ENCODE results near the gene ITGB8. TPM values are rescaled to one million over a fixed set of nuclear protein-coding genes. Genes with fewer than 3 reads are reported as not detected.
A peak's percentile ranks its signal among the peaks of the same experiment; 100 is the strongest.
"Not testable (repeated sequence)": the region's sequence is repeated elsewhere in the genome, so short reads cannot be mapped to it uniquely, and the experiment has no call there.

ITGB8 gene
- total RNA-seq, 1 donor from 2014 or later: 10.5 TPM

DNA sequence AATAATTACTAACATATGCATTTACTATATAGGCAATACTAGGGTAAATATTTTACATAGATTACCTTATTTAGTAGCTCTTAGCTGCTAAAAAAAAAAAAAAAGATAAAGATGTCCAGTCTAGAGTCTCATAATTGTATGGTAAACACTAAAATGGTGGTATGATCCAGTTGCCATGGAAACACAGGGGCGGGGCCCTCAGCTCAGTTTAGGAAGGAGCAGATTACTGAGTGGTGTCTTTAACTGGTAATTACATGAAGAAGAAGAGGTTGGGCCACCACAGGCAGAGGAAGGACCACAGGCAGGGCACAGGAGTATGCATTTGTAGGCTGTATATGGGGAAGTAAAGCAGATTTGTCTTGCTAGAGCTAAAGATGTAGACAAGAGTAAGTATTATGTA, 43.7 kb downstream of the ITGB8 start:
- Histone ChIP-seq H3K27me3 (ENCODE audit: control insufficient read depth, insufficient read depth, low read length) (no peaks in the 10 kb centered on the region), H3K36me3 (ENCODE audit: control insufficient read depth, insufficient read depth, low read length) (peaks cover 1% of the 10 kb centered on the region), H3K4me3 (ENCODE audit: low read depth, low read length) (no peak overlapping the region)
- no peak for TF ChIP-seq CTCF (IDR thresholded peaks at IDR 0.05; ENCODE audit: insufficient read depth, low read length, severe bottlenecking)
- no peak for DNase-seq (ENCODE audit: low read depth)
- no peak for FAIRE-seq

GRCh38 chr7:20376796-20377195, 46.1 kb downstream of the ITGB8 start:
- FAIRE-seq: no peak
- no peak for DNase-seq (ENCODE audit: low read depth)
- TF ChIP-seq CTCF (IDR thresholded peaks at IDR 0.05; ENCODE audit: insufficient read depth, low read length, severe bottlenecking): no peak
- Histone ChIP-seq H3K27me3 (ENCODE audit: control insufficient read depth, insufficient read depth, low read length) (no peaks in the 10 kb centered on the region), H3K36me3 (ENCODE audit: control insufficient read depth, insufficient read depth, low read length) (peaks cover 2% of the 10 kb centered on the region), H3K4me3 (ENCODE audit: low read depth, low read length) (no peak overlapping the region)

GRCh38 chr7:20381406-20382034, 50.8 kb downstream of the ITGB8 start:
- Histone ChIP-seq H3K36me3 (ENCODE audit: control insufficient read depth, insufficient read depth, low read length) (peaks cover 2% of the 10 kb centered on the region), H3K27me3 (ENCODE audit: control insufficient read depth, insufficient read depth, low read length) (no peaks in the 10 kb centered on the region), H3K4me3 (ENCODE audit: low read depth, low read length) (no peak overlapping the region)
- no peak for DNase-seq (ENCODE audit: low read depth)
- no peak for TF ChIP-seq CTCF (IDR thresholded peaks at IDR 0.05; ENCODE audit: insufficient read depth, low read length, severe bottlenecking)
- FAIRE-seq: no peak

GRCh38 chr7:20383351-20383750, 52.7 kb downstream of the ITGB8 start:
- no peak for FAIRE-seq
- H3K4me3 ChIP-seq (ENCODE audit: low read depth, low read length): no peak overlapping the region
- H3K27me3 ChIP-seq (ENCODE audit: control insufficient read depth, insufficient read depth, low read length): no peaks in the 10 kb centered on the region
- TF ChIP-seq CTCF (IDR thresholded peaks at IDR 0.05; ENCODE audit: insufficient read depth, low read length, severe bottlenecking): no peak
- peaks cover 1% of the 10 kb centered on the region for H3K36me3 ChIP-seq (ENCODE audit: control insufficient read depth, insufficient read depth, low read length)
- DNase-seq (ENCODE audit: low read depth): no peak

- no peaks in the 10 kb centered on the region for H3K27me3 ChIP-seq (ENCODE audit: control insufficient read depth, insufficient read depth, low read length)
- TF ChIP-seq CTCF (IDR thresholded peaks at IDR 0.05; ENCODE audit: insufficient read depth, low read length, severe bottlenecking): no peak
- DNase-seq (ENCODE audit: low read depth): peak; percentile 75
- H3K4me3 ChIP-seq (ENCODE audit: low read depth, low read length): no peak overlapping the region
- peak; percentile 13 for FAIRE-seq
- peaks cover 1% of the 10 kb centered on the region for H3K36me3 ChIP-seq (ENCODE audit: control insufficient read depth, insufficient read depth, low read length)
Measured at GRCh38 chr7:20385126-20385525, 54.4 kb downstream of the ITGB8 start.

DNA sequence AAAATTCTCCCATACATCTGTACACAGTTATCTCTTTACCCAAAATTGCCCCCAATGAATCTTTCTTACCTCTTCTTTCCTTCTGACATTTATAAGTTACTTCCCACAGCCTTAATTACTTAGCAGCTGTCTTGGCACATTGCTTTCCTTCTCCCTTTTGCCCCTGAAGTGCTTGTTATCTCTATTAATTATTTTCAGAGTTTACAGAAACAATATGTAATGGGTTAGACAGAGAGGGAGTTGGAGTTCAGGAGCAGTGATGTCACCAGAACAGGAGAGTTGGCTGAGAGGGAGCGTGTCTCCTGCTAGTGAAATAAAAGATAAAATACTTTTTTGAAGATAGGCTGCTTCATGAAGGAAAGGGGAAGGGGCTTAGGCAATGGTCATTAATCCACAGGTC, 57.4 kb downstream of the ITGB8 start:
- TF ChIP-seq CTCF (IDR thresholded peaks at IDR 0.05; ENCODE audit: insufficient read depth, low read length, severe bottlenecking): no peak
- FAIRE-seq (no peak), DNase-seq (ENCODE audit: low read depth) (no peak)
- Histone ChIP-seq H3K27me3 (ENCODE audit: control insufficient read depth, insufficient read depth, low read length) (no peaks in the 10 kb centered on the region), H3K4me3 (ENCODE audit: low read depth, low read length) (no peak overlapping the region), H3K36me3 (ENCODE audit: control insufficient read depth, insufficient read depth, low read length) (peaks cover 2% of the 10 kb centered on the region)

GRCh38 chr7:20389192-20389591, 58.5 kb downstream of the ITGB8 start:
- H3K36me3 ChIP-seq (ENCODE audit: control insufficient read depth, insufficient read depth, low read length); H3K4me3 ChIP-seq (ENCODE audit: low read depth, low read length); DNase-seq (ENCODE audit: low read depth); FAIRE-seq; H3K27me3 ChIP-seq (ENCODE audit: control insufficient read depth, insufficient read depth, low read length): not testable (repeated sequence)
